GM21737 (cell line): ENCODE results near the gene MND1.
"Not testable (repeated sequence)": the region's sequence is repeated elsewhere in the genome, so short reads cannot be mapped to it uniquely, and the experiment has no call there.

Experiments used
- ATAC-seq: cut with Tn5 transposase; IDR thresholded peaks from one replicate; pipeline ENCODE4 v1.9.1; 2021; ENCODE audit warnings: mild to moderate bottlenecking, moderate library complexity; ENCODE audit not compliant: unreplicated experiment

The MND1 gene

GRCh38 chr4:153401501-153401900 is 57.0 kb downstream of the MND1 start:
- ATAC-seq, result no peak

DNA sequence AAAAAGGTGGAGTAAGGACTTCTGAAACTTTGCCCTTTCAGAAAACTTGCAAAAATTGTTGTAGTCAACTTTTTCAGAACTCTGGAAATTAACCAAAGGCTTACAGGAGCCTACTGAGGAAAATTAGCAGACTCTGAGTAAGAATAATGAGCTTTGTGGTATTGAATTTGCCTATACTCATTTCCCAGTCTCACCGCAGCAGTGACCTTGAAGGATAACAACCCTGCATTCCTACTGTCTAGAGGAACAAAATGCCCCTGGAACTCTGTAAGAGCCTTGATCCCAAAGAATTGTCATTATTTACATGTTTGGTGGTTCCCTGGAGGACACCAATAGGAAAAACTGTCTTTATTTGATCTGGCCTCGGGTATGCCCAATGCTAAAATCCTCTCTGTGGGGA is 57.9 kb downstream of the MND1 start:
- no peak for ATAC-seq

DNA sequence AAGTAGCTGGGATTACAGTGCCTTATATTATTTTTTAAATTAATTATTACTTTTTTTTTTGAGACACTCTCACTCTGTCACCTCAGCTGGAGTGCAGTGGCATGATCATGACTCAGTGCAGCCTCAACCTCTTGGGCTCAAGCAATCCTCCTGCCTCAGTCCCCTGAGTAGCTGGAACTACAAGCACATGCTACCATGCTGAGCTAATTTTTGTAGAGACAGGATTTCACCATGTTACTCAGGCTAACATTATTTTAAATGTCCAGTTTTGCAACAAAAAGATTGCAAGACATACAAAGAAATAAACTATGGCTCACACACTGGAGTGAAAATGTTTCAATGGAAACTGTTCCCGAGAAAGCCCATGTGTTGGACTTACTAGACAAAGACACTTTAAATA is 59.2 kb downstream of the MND1 start:
- ATAC-seq, result no peak

DNA sequence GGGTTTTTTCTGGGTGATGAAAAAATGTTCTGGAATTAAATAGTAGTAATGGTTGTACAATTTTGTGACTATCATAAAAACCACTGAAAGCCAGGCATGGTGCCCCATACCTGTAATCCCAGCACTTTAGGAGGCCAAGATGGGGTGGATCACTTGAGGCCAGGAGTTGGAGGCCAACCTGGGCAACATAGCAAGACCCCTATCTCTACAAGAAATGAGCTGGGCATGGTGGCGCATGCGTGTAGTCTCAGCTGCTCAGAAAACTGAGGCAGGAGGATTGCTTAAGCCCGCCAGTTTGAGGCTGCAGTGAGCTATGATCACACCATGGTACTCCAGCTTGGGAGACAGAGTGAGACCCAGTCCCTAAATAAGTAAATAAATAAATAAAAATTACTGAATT is 63.4 kb downstream of the MND1 start:
- no peak for ATAC-seq

- no peak for ATAC-seq
Measured at GRCh38 chr4:153408932-153409331, 64.4 kb downstream of the MND1 start.

GRCh38 chr4:153409412-153409811 is 64.9 kb downstream of the MND1 start:
- ATAC-seq, result no peak

DNA sequence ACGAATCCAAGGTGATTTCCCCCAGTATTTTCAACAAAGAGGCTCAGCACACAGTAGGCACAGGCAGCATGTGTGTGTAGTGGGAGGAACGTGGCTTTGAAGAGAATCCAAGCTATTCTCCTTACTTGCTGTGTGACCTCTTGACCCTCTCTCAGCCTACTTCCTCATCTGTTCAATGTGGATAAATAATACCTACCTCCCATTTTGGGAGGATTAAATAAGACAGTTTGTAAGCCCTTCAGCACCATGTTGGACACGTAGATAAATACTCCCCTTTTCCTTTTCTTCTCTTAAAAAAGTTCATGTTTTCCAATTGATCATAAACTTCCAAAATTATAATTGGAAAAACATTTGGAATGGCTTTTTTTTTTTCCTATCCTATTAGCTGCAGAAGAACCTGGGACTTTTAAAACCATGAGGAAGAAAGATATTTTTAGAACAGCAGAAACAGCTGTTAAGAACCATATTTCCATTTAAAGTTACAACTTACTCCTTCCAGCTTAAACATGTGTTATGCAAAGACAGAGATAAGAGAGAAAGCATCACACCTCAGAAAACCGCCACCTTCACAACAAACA is 65.5 kb downstream of the MND1 start:
- no peak for ATAC-seq

- ATAC-seq, result no peak
Measured at GRCh38 chr4:153413842-153414241, 69.4 kb downstream of the MND1 start.

- ATAC-seq, result not testable (repeated sequence)
Measured at GRCh38 chr4:153416456-153416855, 72.0 kb downstream of the MND1 start.

DNA sequence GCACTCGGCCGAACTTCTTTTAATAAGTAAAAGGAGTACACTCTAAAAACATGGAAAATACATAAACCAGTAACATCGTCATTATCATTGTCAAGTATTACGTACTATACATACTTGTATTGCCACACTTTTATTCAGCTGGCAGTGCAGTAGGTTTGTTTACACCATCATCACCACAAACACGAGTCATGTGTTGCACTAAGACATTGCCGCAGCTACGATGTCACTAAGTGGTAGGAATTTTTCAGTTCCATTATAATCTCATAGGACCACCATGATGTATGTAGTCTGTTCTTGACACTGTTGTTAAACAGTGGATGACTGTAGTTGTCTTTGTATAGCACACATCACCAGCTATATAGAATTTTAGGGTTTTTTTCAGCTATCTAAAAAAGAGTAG is 73.6 kb downstream of the MND1 start:
- no peak for ATAC-seq

GRCh38 chr4:153418558-153418957 is 74.1 kb downstream of the MND1 start:
- no peak for ATAC-seq

DNA sequence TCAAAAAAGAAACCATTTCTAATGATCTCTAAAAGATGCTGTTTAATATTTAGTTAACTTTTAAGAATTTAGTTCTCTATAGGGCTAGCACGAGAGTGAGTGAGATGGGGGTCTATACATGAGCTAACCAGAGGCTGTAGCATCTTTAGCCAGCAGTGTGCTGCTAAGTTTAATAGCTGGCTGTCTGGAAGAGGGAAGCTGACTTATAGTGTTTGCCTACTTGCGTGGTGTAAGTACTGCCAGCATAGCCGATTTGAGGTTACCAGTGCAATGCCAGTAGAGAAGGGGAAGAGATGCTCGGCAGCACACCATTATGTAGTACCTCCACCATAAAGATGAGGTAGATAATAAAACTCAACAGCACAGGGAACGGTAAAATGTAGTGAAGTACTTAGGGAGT is 74.5 kb downstream of the MND1 start:
- ATAC-seq, result no peak

- ATAC-seq, result no peak
Measured at GRCh38 chr4:153419673-153420278, 75.3 kb downstream of the MND1 start.

DNA sequence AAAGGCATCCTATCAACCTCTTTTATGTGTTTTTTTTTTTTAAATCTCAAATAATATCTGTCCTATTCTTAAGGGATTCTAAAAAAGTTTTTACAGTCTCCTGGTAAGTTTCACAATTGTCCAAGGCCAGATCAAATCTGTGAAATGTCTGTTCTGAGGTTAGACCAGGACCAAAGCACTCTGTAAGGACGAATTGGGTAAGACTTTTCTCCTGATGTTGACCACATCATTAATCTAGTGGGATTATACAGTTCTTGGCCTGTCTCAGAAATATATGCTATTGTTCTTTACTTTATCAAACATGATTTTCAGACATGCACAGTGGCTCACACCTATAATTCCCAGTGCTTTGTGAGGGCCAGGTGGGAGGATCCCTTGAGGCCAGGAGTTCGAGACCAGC is 75.9 kb downstream of the MND1 start:
- no peak for ATAC-seq

- no peak for ATAC-seq
Measured at GRCh38 chr4:153421941-153422340, 77.5 kb downstream of the MND1 start.

- ATAC-seq, result peak; percentile 58
Measured at GRCh38 chr4:153426207-153426885, 81.9 kb downstream of the MND1 start.

DNA sequence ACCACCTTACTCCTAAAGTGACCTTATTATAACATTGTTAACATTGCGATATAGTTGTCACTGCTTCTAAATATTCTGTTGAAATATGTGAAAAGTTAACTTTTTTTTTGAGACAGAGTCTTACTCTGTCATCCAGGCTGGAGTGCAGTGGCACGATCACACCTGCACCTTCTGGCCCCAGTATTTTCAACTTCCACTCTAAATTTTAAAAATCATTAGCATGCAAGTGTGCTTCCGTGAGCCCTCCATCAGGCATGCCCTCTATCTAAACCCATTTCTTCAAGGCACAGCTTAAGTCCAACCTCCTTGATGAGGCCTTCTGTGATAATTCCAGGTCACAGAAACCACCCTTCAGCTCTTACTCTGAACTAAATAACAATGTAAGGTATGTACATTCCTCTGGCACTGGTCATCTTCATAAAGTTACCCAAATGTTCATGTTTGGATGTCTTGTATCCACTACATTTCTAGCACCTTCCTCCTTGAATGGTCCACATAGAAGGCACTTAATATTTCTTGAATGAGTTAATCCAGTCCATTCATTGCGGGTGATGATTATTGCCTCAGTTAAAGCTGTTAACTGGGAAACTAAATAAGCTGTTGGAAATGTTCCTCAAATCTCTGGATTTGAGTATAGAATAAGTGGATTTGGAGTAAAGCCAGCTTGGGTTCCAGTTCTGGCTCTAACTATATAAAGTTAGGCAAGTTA is 83.0 kb downstream of the MND1 start:
- ATAC-seq, result no peak

- no peak for ATAC-seq
Measured at GRCh38 chr4:153428941-153429475, 84.5 kb downstream of the MND1 start.

DNA sequence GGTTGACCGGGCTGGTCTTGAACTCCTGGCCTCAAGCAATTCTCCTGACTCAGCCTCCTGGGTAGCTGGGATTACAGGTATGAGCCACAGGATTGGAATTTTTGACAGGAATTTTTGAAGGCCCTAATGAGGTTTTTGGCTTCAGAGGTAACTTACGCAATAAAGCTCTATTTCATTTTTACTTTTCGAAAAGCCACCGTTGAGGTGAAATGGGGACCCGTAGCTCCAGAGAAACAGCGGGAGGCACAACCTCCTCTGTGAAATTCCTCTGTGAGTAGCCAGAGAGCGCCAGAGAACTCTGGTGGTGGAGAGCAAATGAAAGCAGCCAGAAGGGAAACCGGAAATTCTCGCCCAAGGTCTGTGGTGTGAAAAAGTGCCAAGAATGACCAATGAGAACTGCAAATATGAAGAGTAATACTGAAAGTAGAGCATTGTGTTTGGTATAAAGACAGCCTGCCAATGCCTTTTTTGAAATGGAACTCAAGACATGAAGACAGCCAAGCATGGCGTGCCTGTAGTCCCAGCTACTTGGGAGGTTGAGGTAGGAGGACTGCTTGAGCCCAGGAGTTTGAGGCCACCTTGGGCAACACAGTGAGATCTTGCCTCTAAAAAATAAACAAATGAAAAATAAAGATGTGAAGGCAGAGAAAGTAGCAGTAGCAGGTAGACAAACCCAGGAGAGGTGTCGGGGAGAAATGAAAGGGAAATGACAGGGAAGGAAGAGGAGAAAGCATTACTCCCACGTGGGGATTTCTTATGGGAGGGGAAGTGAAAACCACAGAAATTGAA is 88.7 kb downstream of the MND1 start:
- ATAC-seq, result peak; percentile 83

GRCh38 chr4:153433754-153434105 is 89.2 kb downstream of the MND1 start:
- no peak for ATAC-seq

DNA sequence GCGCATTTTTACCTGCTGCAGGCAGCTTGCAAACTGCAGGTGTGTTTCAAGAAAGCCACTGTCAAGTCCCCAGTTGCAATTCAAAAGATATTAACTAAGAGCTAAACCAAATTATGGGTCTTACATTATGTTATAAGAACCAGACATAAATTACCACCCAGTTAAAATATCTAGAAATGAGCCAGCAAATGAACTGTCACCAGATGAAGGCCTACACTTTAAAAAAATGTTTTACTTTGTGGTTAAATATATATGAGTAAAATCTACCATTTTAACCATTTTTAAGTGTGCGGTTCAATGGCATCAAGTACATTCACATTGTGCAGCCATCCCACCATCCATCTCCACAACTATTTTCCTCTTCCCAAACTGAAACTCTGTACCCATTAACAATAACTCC is 89.7 kb downstream of the MND1 start:
- ATAC-seq, result no peak
